AG08395 (cell line): ENCODE results near the gene TRPM6.

Experiments used
- DNase-seq: peaks from one replicate; pipeline ENCODE4 v3.0.0; 2012; ENCODE audit warnings: mixed read lengths, low spot score

TRPM6 gene

DNA sequence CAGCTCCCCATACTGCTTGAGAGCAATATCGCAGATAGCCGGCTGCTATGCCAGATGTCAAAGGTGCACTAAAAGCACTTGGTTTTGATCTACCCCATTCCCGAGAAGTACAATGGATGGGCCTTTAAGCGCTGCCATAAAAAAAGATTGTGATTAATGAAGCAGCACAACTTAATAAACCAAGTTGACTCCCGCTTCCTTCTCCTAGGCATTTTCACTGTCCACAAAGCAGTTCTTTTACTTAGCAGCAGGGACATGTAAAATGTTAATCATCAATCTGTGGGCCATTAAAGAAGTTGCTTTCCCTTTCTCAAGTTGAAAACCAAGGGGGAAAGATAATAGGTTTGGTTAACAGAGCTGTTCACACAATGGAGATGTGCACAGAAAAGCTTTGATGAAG, 176.4 kb downstream of the TRPM6 start:
- DNase-seq = no peak

- DNase-seq = no peak
Observed at GRCh38 chr9:74697535-74697934, 190.2 kb downstream of the TRPM6 start.

- no peak for DNase-seq
Observed at GRCh38 chr9:74696520-74696919, 191.2 kb downstream of the TRPM6 start.

- no peak for DNase-seq
Observed at GRCh38 chr9:74691058-74691457, 196.7 kb downstream of the TRPM6 start.

DNA sequence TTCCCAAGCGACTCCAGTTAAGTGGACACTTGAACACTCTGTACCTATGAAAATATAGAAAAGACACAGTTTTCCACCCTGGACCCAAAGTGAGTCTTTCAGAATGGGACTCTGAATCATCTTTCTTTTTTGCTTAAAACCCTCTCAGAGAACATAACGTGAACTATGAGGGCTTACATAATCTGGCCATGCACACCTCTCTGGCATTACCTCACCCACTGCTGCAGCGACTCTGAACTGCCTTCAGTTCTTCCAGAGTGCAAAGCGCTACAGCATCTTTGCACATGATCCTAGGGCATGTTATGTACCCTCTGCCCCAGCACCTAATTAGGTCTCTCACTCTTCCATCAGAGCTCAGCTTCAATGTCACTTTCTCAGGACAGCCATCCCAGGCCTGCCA, 204.4 kb downstream of the TRPM6 start:
- DNase-seq = no peak

- DNase-seq = no peak
Observed at GRCh38 chr9:74681906-74682305, 205.8 kb downstream of the TRPM6 start.

DNA sequence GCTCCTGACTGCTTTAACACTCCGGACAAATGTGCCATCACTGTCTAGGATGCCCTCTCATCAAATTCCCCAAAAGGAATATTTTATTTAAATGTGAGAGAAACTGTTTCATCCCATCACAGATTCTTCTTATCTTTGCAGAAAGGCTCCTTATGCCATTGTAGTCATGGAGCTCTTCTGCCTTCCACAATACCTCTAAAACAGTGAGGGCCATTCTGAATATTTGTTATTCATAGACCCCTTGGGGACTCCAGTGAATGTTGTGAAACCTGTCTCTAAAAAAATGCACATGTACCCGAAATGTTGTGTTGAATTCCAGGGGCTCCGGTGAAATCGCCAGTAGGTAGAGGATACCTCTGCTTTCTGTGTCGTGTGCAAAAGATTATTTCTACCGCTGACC, 213.6 kb downstream of the TRPM6 start:
- no peak for DNase-seq
